Stimulated activated memory B cell treated with anti-CD40 and anti-IgM and Interleukin-4, amounts not matched to agents 10 μg/mL and 1 μg/mL and 100 μg/mL, for 72 hours (primary cell): ENCODE data around the gene TRPC6.
A peak's percentile ranks its signal among the peaks of the same experiment; 100 is the strongest.

Experiments used
- ATAC-seq: fragments of 150-1000 bp; cut with Tn5 transposase; 2 replicates; pipeline ENCODE4 v1.10.0; 2021
- H3K27ac Mint-ChIP-seq: one replicate; pipeline ENCODE4 v1.8.0; 2022; ENCODE audit warnings: mild to moderate bottlenecking, mixed read lengths
- H3K27me3 Mint-ChIP-seq: one replicate; pipeline ENCODE4 v1.8.0; 2022; ENCODE audit warnings: mixed read lengths
- H3K36me3 Mint-ChIP-seq: one replicate; pipeline ENCODE4 v1.8.0; 2022; ENCODE audit warnings: mixed read lengths
- H3K4me1 Mint-ChIP-seq: one replicate; pipeline ENCODE4 v1.8.0; 2022; ENCODE audit warnings: mixed read lengths
- H3K4me3 Mint-ChIP-seq: one replicate; pipeline ENCODE4 v1.8.0; 2022; ENCODE audit warnings: mild to moderate bottlenecking, moderate library complexity, mixed read lengths
- H3K9me3 Mint-ChIP-seq: one replicate; pipeline ENCODE4 v1.8.0; 2022; ENCODE audit warnings: mixed read lengths

TRPC6 gene

GRCh38 chr11:101563166-101563565 is 20.6 kb downstream of the TRPC6 start:
- H3K27me3 Mint-ChIP-seq = no peaks in the 10 kb centered on the region
- H3K36me3 Mint-ChIP-seq = no peaks in the 10 kb centered on the region
- no peak overlapping the region for H3K27ac Mint-ChIP-seq
- peaks cover 2% of the 10 kb centered on the region for H3K9me3 Mint-ChIP-seq
- H3K4me1 Mint-ChIP-seq = no peaks in the 10 kb centered on the region
- H3K4me3 Mint-ChIP-seq = no peak overlapping the region
- ATAC-seq = no peak

GRCh38 chr11:101555366-101555765 is 28.4 kb downstream of the TRPC6 start:
- no peaks in the 10 kb centered on the region for H3K27me3 Mint-ChIP-seq
- H3K4me1 Mint-ChIP-seq = peaks cover 23% of the 10 kb centered on the region
- no peaks in the 10 kb centered on the region for H3K9me3 Mint-ChIP-seq
- ATAC-seq = no peak
- no peak overlapping the region for H3K4me3 Mint-ChIP-seq
- no peaks in the 10 kb centered on the region for H3K36me3 Mint-ChIP-seq
- no peak overlapping the region for H3K27ac Mint-ChIP-seq

GRCh38 chr11:101553891-101554292 is 29.9 kb downstream of the TRPC6 start:
- H3K36me3 Mint-ChIP-seq = no peaks in the 10 kb centered on the region
- H3K27ac Mint-ChIP-seq = no peak overlapping the region
- no peaks in the 10 kb centered on the region for H3K9me3 Mint-ChIP-seq
- no peaks in the 10 kb centered on the region for H3K27me3 Mint-ChIP-seq
- H3K4me1 Mint-ChIP-seq = peaks cover 23% of the 10 kb centered on the region
- peak overlapping the region; percentile 47 for H3K4me3 Mint-ChIP-seq
- peak; percentile 87 for ATAC-seq

- Mint-ChIP-seq H3K4me1 (peaks cover 23% of the 10 kb centered on the region), H3K36me3 (no peaks in the 10 kb centered on the region), H3K27me3 (no peaks in the 10 kb centered on the region), H3K4me3 (no peak overlapping the region), H3K9me3 (no peaks in the 10 kb centered on the region), H3K27ac (no peak overlapping the region)
- ATAC-seq = no peak
These were observed 30.9 kb downstream of the TRPC6 start for GRCh38 chr11:101552888-101553287.

GRCh38 chr11:101528541-101528940 is 55.3 kb downstream of the TRPC6 start:
- no peak for ATAC-seq
- Mint-ChIP-seq H3K27me3 (no peaks in the 10 kb centered on the region), H3K4me1 (peaks cover 10% of the 10 kb centered on the region), H3K9me3 (no peaks in the 10 kb centered on the region), H3K27ac (no peak overlapping the region), H3K36me3 (no peaks in the 10 kb centered on the region), H3K4me3 (no peak overlapping the region)

- Mint-ChIP-seq H3K27ac (no peak overlapping the region), H3K4me3 (no peak overlapping the region), H3K4me1 (peaks cover 10% of the 10 kb centered on the region), H3K27me3 (no peaks in the 10 kb centered on the region), H3K36me3 (no peaks in the 10 kb centered on the region), H3K9me3 (peaks cover 7% of the 10 kb centered on the region)
- no peak for ATAC-seq
These were observed 60.1 kb downstream of the TRPC6 start for GRCh38 chr11:101523634-101524260.

- no peak overlapping the region for H3K27ac Mint-ChIP-seq
- peaks cover 10% of the 10 kb centered on the region for H3K9me3 Mint-ChIP-seq
- H3K4me1 Mint-ChIP-seq = peaks cover 10% of the 10 kb centered on the region
- H3K27me3 Mint-ChIP-seq = no peaks in the 10 kb centered on the region
- H3K36me3 Mint-ChIP-seq = no peaks in the 10 kb centered on the region
- H3K4me3 Mint-ChIP-seq = no peak overlapping the region
- ATAC-seq = no peak
These were observed 60.6 kb downstream of the TRPC6 start for GRCh38 chr11:101523193-101523592.

GRCh38 chr11:101521821-101522220 is 62.0 kb downstream of the TRPC6 start:
- H3K36me3 Mint-ChIP-seq = no peaks in the 10 kb centered on the region

GRCh38 chr11:101516546-101516945 is 67.3 kb downstream of the TRPC6 start:
- H3K27me3 Mint-ChIP-seq = no peaks in the 10 kb centered on the region
- ATAC-seq = no peak
- no peaks in the 10 kb centered on the region for H3K4me1 Mint-ChIP-seq
- peaks cover 10% of the 10 kb centered on the region for H3K9me3 Mint-ChIP-seq
- no peaks in the 10 kb centered on the region for H3K36me3 Mint-ChIP-seq
- no peak overlapping the region for H3K4me3 Mint-ChIP-seq
- H3K27ac Mint-ChIP-seq = no peak overlapping the region

More at GRCh38 chr11:101521821-101522220, 62.0 kb downstream of the TRPC6 start:
- ATAC-seq = no peak
- H3K9me3 Mint-ChIP-seq = peaks cover 10% of the 10 kb centered on the region
- no peaks in the 10 kb centered on the region for H3K27me3 Mint-ChIP-seq
- H3K4me3 Mint-ChIP-seq = no peak overlapping the region
- no peak overlapping the region for H3K27ac Mint-ChIP-seq
- H3K4me1 Mint-ChIP-seq = peaks cover 10% of the 10 kb centered on the region

- no peak overlapping the region for H3K4me3 Mint-ChIP-seq
- ATAC-seq = no peak
- H3K9me3 Mint-ChIP-seq = no peaks in the 10 kb centered on the region
- H3K27me3 Mint-ChIP-seq = no peaks in the 10 kb centered on the region
- H3K4me1 Mint-ChIP-seq = peaks cover 7% of the 10 kb centered on the region
- no peaks in the 10 kb centered on the region for H3K36me3 Mint-ChIP-seq
- H3K27ac Mint-ChIP-seq = no peak overlapping the region
These were observed 72.7 kb downstream of the TRPC6 start for GRCh38 chr11:101511065-101511464.

GRCh38 chr11:101510591-101510990 is 73.2 kb downstream of the TRPC6 start:
- H3K36me3 Mint-ChIP-seq = no peaks in the 10 kb centered on the region
- H3K9me3 Mint-ChIP-seq = no peaks in the 10 kb centered on the region
- H3K27me3 Mint-ChIP-seq = no peaks in the 10 kb centered on the region
- ATAC-seq = no peak
- H3K27ac Mint-ChIP-seq = no peak overlapping the region
- H3K4me1 Mint-ChIP-seq = peaks cover 7% of the 10 kb centered on the region
- H3K4me3 Mint-ChIP-seq = no peak overlapping the region

- Mint-ChIP-seq H3K27me3 (no peaks in the 10 kb centered on the region), H3K4me3 (no peak overlapping the region), H3K9me3 (no peaks in the 10 kb centered on the region), H3K4me1 (peaks cover 7% of the 10 kb centered on the region), H3K27ac (no peak overlapping the region), H3K36me3 (no peaks in the 10 kb centered on the region)
- ATAC-seq = no peak
These were observed 73.9 kb downstream of the TRPC6 start for GRCh38 chr11:101509922-101510321.

- Mint-ChIP-seq H3K4me3 (no peak overlapping the region), H3K36me3 (no peaks in the 10 kb centered on the region), H3K9me3 (no peaks in the 10 kb centered on the region), H3K4me1 (peaks cover 7% of the 10 kb centered on the region), H3K27me3 (no peaks in the 10 kb centered on the region), H3K27ac (no peak overlapping the region)
- ATAC-seq = peak; percentile 79
These were observed 75.4 kb downstream of the TRPC6 start for GRCh38 chr11:101508370-101508769.

GRCh38 chr11:101498891-101499290 is 84.9 kb downstream of the TRPC6 start:
- Mint-ChIP-seq H3K9me3 (no peaks in the 10 kb centered on the region), H3K4me1 (no peaks in the 10 kb centered on the region), H3K27ac (no peak overlapping the region), H3K27me3 (no peaks in the 10 kb centered on the region), H3K4me3 (no peak overlapping the region), H3K36me3 (no peaks in the 10 kb centered on the region)
- ATAC-seq = no peak

GRCh38 chr11:101497291-101497690 is 86.5 kb downstream of the TRPC6 start:
- Mint-ChIP-seq H3K4me1 (no peaks in the 10 kb centered on the region), H3K36me3 (no peaks in the 10 kb centered on the region), H3K4me3 (no peak overlapping the region), H3K27me3 (no peaks in the 10 kb centered on the region), H3K9me3 (no peaks in the 10 kb centered on the region), H3K27ac (no peak overlapping the region)
- no peak for ATAC-seq

- no peak for ATAC-seq
- no peaks in the 10 kb centered on the region for H3K36me3 Mint-ChIP-seq
- no peaks in the 10 kb centered on the region for H3K9me3 Mint-ChIP-seq
- H3K4me3 Mint-ChIP-seq = no peak overlapping the region
- no peaks in the 10 kb centered on the region for H3K4me1 Mint-ChIP-seq
- H3K27me3 Mint-ChIP-seq = peaks cover 17% of the 10 kb centered on the region
- no peak overlapping the region for H3K27ac Mint-ChIP-seq
These were observed 96.0 kb downstream of the TRPC6 start for GRCh38 chr11:101487775-101488174.
